ENCODE data around the gene CAPN9.

Gene CAPN9

GRCh38 chr1:230806552-230806951 is 59.4 kb downstream of the CAPN9 start:
- TF ChIP-seq GATA3 (IDR thresholded peaks at IDR 0.05; ENCODE audit: low read depth, low read length): no peak
- TF ChIP-seq GATA2 (IDR thresholded peaks at IDR 0.05; ENCODE audit: low read depth, low read length): no peak

GRCh38 chr1:230807029-230807428 is 59.8 kb downstream of the CAPN9 start:
- TF ChIP-seq GATA3 (IDR thresholded peaks at IDR 0.05; ENCODE audit: low read depth, low read length) (no peak), GATA2 (IDR thresholded peaks at IDR 0.05; ENCODE audit: low read depth, low read length) (no peak)

GRCh38 chr1:230807561-230808280 is 60.5 kb downstream of the CAPN9 start:
- no peak for TF ChIP-seq GATA2 (IDR thresholded peaks at IDR 0.05; ENCODE audit: low read depth, low read length)
- TF ChIP-seq GATA3 (IDR thresholded peaks at IDR 0.05; ENCODE audit: low read depth, low read length): no peak

GRCh38 chr1:230808281-230808872 is 61.2 kb downstream of the CAPN9 start:
- TF ChIP-seq GATA2 (IDR thresholded peaks at IDR 0.05; ENCODE audit: low read depth, low read length) (no peak), GATA3 (IDR thresholded peaks at IDR 0.05; ENCODE audit: low read depth, low read length) (no peak)

- no peak for TF ChIP-seq GATA2 (IDR thresholded peaks at IDR 0.05; ENCODE audit: low read depth, low read length)
- TF ChIP-seq GATA3 (IDR thresholded peaks at IDR 0.05; ENCODE audit: low read depth, low read length): no peak
These were observed 62.2 kb downstream of the CAPN9 start for GRCh38 chr1:230809256-230809990.

- TF ChIP-seq GATA2 (IDR thresholded peaks at IDR 0.05; ENCODE audit: low read depth, low read length) (no peak), GATA3 (IDR thresholded peaks at IDR 0.05; ENCODE audit: low read depth, low read length) (no peak)
These were observed 65.4 kb downstream of the CAPN9 start for GRCh38 chr1:230812568-230812967.

GRCh38 chr1:230814949-230815692 is 67.9 kb downstream of the CAPN9 start:
- TF ChIP-seq GATA3 (IDR thresholded peaks at IDR 0.05; ENCODE audit: low read depth, low read length) (no peak), GATA2 (IDR thresholded peaks at IDR 0.05; ENCODE audit: low read depth, low read length) (no peak)

- TF ChIP-seq GATA2 (IDR thresholded peaks at IDR 0.05; ENCODE audit: low read depth, low read length) (no peak), GATA3 (IDR thresholded peaks at IDR 0.05; ENCODE audit: low read depth, low read length) (no peak)
These were observed 68.8 kb downstream of the CAPN9 start for GRCh38 chr1:230816018-230816417.

GRCh38 chr1:230818367-230818766 is 71.2 kb downstream of the CAPN9 start:
- no peak for TF ChIP-seq GATA3 (IDR thresholded peaks at IDR 0.05; ENCODE audit: low read depth, low read length)
- TF ChIP-seq GATA2 (IDR thresholded peaks at IDR 0.05; ENCODE audit: low read depth, low read length): no peak

GRCh38 chr1:230818901-230819300 is 71.7 kb downstream of the CAPN9 start:
- no peak for TF ChIP-seq GATA3 (IDR thresholded peaks at IDR 0.05; ENCODE audit: low read depth, low read length)
- TF ChIP-seq GATA2 (IDR thresholded peaks at IDR 0.05; ENCODE audit: low read depth, low read length): no peak

- TF ChIP-seq GATA2 (IDR thresholded peaks at IDR 0.05; ENCODE audit: low read depth, low read length) (no peak), GATA3 (IDR thresholded peaks at IDR 0.05; ENCODE audit: low read depth, low read length) (no peak)
These were observed 72.8 kb downstream of the CAPN9 start for GRCh38 chr1:230819976-230820375.

- TF ChIP-seq GATA3 (IDR thresholded peaks at IDR 0.05; ENCODE audit: low read depth, low read length) (no peak), GATA2 (IDR thresholded peaks at IDR 0.05; ENCODE audit: low read depth, low read length) (no peak)
These were observed 73.4 kb downstream of the CAPN9 start for GRCh38 chr1:230820568-230820967.

- TF ChIP-seq GATA3 (IDR thresholded peaks at IDR 0.05; ENCODE audit: low read depth, low read length) (no peak), GATA2 (IDR thresholded peaks at IDR 0.05; ENCODE audit: low read depth, low read length) (no peak)
These were observed 74.2 kb downstream of the CAPN9 start for GRCh38 chr1:230821346-230821745.

- TF ChIP-seq GATA3 (IDR thresholded peaks at IDR 0.05; ENCODE audit: low read depth, low read length) (no peak), GATA2 (IDR thresholded peaks at IDR 0.05; ENCODE audit: low read depth, low read length) (no peak)
These were observed 74.9 kb downstream of the CAPN9 start for GRCh38 chr1:230822092-230822581.
